DOHH2 (cell line): ENCODE data around the gene FBRSL1.

Experiments
- H3F3A ChIP-seq: fragments of 200-600 bp; sonication (generic), shearing (Covaris generic); 2 replicates; pipeline ENCODE4 v1.6.0; 2016; ENCODE audit warnings: antibody characterized with exemption, mild to moderate bottlenecking; ENCODE audit not compliant: control insufficient read depth, insufficient read depth
- H3K27ac ChIP-seq: fragments of 200-600 bp; sonication (generic); 2 replicates; pipeline ENCODE4 v1.5.1; 2014; ENCODE audit warnings: low read depth, mild to moderate bottlenecking, low read length, moderate library complexity
- H3K27me3 ChIP-seq: fragments of 200-600 bp; sonication (generic); 2 replicates; pipeline ENCODE4 v1.6.1; 2014; ENCODE audit warnings: mild to moderate bottlenecking, low read length, mixed read lengths; ENCODE audit not compliant: control insufficient read depth
- H3K36me3 ChIP-seq: fragments of 200-600 bp; sonication (generic); 2 replicates; pipeline ENCODE4 v1.6.1; 2014; ENCODE audit warnings: mild to moderate bottlenecking, low read length, moderate library complexity, mixed read lengths; ENCODE audit not compliant: control insufficient read depth
- H3K4me1 ChIP-seq: fragments of 200-600 bp; sonication (generic); 2 replicates; pipeline ENCODE4 v1.6.1; 2014; ENCODE audit warnings: mild to moderate bottlenecking, low read length, mixed read lengths; ENCODE audit not compliant: control insufficient read depth
- H3K4me2 ChIP-seq: fragments of 200-600 bp; sonication (generic); 2 replicates; pipeline ENCODE4 v1.6.0; 2014; ENCODE audit warnings: mild to moderate bottlenecking, low read length, moderate library complexity
- H3K4me3 ChIP-seq: fragments of 200-600 bp; sonication (generic); 2 replicates; pipeline ENCODE4 v1.5.1; 2014; ENCODE audit warnings: mild to moderate bottlenecking, low read length, mixed read lengths
- H3K79me2 ChIP-seq: fragments of 200-600 bp; sonication (generic); 2 replicates; pipeline ENCODE4 v1.6.1; 2014; ENCODE audit warnings: mild to moderate bottlenecking, low read length, mixed read lengths; ENCODE audit not compliant: control insufficient read depth
- H3K9me2 ChIP-seq: fragments of 200-600 bp; sonication (generic); replicated peaks from 2 replicates; pipeline ENCODE4 v1.6.1; 2014; ENCODE audit warnings: mild to moderate bottlenecking, low read length, mixed read lengths; ENCODE audit not compliant: control insufficient read depth
- H3K9me3 ChIP-seq: fragments of 200-600 bp; sonication (generic); 2 replicates; pipeline ENCODE4 v1.6.1; 2014; ENCODE audit warnings: antibody characterized with exemption, low read length, mixed read lengths; ENCODE audit not compliant: control insufficient read depth, insufficient read depth
- H4K20me1 ChIP-seq: fragments of 200-600 bp; sonication (generic); 2 replicates; pipeline ENCODE4 v1.6.0; 2014; ENCODE audit warnings: low read depth, mild to moderate bottlenecking, antibody characterized with exemption, low read length, moderate library complexity; ENCODE audit not compliant: control insufficient read depth, insufficient read depth
- EZH2phosphoT487 ChIP-seq: fragments of 200-600 bp; sonication (generic); IDR thresholded peaks from 2 replicates; pipeline ENCODE4 v1.6.1; 2017; ENCODE audit warnings: borderline replicate concordance, mild to moderate bottlenecking, antibody characterized with exemption, low read length, moderate library complexity, mixed read lengths
- TF ChIP-seq, protein P1 (sequence below): fragments of 200-600 bp; sonication (generic); IDR thresholded peaks from one replicate; pipeline ENCODE4 v1.5.1; 2014; ENCODE audit warnings: antibody characterized with exemption, mild to moderate bottlenecking, low read depth, low read length; ENCODE audit not compliant: poor library complexity, severe bottlenecking

FBRSL1 gene

DNA sequence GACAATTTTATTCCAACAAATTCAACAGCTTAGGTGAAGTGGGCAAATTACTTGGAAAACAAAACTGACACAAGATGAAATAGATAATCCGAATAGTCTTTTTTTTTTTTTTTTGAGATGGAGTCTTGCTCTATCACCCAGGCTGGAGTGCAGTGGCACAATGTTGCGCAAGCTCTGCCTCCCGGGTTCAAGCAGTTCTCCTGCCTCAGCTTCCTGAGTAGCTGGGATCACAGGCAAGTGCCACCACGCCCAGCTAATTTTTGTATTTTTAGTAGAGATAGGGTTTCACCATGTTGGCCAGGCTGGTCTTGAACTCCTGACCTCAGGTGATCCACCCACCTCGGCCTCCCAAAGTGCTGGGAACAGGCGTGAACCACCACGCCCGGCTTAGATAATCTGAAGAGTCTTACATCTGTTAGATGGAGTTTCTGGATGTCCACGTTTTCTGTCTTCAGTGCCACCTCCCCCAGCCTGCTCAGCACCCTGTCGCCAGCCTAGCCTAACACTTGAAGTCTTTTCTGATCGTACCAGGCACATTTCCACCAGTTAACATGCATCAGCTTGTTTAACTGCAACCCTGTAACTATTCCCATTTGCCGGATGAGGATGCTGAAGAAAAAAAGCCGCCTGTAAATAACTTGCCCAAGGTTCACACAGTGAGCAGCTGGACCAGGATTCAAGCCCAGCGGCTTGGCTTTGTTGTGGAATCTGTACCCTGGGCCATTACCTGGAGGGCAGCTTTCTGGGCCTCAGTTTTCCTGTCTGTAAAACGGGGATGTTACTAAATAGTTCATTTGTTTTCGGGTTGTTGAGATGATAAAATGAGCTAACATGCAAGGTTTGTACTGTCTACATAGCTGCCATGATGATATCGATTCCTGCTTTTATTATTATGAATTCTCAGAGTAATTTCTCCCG is 26.4 kb downstream of the FBRSL1 start:
- TF ChIP-seq, protein P1, sequence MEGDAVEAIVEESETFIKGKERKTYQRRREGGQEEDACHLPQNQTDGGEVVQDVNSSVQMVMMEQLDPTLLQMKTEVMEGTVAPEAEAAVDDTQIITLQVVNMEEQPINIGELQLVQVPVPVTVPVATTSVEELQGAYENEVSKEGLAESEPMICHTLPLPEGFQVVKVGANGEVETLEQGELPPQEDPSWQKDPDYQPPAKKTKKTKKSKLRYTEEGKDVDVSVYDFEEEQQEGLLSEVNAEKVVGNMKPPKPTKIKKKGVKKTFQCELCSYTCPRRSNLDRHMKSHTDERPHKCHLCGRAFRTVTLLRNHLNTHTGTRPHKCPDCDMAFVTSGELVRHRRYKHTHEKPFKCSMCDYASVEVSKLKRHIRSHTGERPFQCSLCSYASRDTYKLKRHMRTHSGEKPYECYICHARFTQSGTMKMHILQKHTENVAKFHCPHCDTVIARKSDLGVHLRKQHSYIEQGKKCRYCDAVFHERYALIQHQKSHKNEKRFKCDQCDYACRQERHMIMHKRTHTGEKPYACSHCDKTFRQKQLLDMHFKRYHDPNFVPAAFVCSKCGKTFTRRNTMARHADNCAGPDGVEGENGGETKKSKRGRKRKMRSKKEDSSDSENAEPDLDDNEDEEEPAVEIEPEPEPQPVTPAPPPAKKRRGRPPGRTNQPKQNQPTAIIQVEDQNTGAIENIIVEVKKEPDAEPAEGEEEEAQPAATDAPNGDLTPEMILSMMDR, result no peak
- no peak for TF ChIP-seq EZH2phosphoT487
- no peaks in the 10 kb centered on the region for H3K9me2 ChIP-seq
- H3K36me3 ChIP-seq, result no peaks in the 10 kb centered on the region
- H4K20me1 ChIP-seq, result no peaks in the 10 kb centered on the region
- no peak overlapping the region for H3K4me3 ChIP-seq
- no peak overlapping the region for H3K4me2 ChIP-seq
- no peaks in the 10 kb centered on the region for H3K79me2 ChIP-seq
- no peaks in the 10 kb centered on the region for H3K4me1 ChIP-seq
- H3F3A ChIP-seq, result no peaks in the 10 kb centered on the region
- peaks cover 13% of the 10 kb centered on the region; the same call in 1 of the 2 replicates for H3K9me3 ChIP-seq
- H3K27ac ChIP-seq, result no peak overlapping the region
- no peaks in the 10 kb centered on the region for H3K27me3 ChIP-seq

DNA sequence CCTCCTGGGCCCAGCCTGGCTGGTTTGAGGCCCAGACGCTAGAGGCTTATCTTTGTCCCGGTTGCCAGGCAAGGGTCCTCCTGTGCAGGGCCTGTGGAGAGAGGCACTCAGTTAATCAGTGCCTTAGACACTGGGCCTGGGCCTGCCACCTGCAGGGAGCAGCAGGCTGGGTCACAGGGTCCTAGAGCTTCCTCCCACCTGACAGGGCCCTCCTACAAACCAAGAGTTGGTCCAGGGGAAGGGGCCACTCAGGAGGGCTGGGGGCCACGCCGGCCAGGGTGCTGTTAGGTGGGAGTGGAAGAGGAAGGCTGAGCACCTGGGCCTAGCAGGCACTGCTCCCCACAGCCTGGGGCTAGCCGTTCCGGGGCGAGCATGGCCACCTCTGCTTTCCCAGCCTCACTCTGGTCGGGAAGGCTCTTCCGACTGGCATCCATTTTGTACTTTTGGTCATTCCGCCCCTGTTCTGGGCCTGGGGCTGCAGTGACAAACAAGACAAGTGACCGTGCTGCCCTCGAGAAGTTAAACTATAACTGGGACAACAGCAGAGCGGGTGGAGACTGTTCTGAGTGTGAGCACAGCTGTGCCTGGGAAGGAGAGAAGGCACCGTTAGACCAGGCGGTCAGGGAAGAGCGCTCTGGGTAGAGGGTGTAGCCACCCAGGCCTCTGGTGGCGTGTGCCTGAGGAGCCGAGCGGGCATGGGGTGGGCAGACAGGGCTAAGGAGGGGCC is 27.2 kb downstream of the FBRSL1 start:
- Histone ChIP-seq H3K27ac (no peak overlapping the region), H3K4me1 (no peaks in the 10 kb centered on the region)

DNA sequence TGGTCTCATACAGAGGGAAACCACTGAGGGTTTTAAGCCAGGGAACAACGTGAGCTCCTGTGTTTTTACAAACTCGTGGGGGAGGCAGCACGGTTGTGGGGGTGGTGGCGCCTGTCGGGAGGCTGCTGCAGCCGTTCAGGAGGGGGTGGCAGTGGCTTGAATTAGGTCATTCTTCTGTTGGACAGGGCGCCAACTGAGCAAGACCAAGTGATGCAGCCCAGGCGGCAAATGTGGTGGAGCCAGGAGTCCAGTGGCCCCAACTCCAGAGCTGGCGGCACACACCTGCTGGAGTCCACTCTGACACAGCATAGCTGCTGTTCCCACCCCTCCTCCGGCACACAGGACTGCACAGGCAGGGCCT is 27.8 kb downstream of the FBRSL1 start:
- no peak overlapping the region for H3K27ac ChIP-seq
- H3K4me2 ChIP-seq, result no peak overlapping the region

More for the DNA sequence above, 27.2 kb downstream of the FBRSL1 start:
- H3K27me3 ChIP-seq, result no peaks in the 10 kb centered on the region
- no peak overlapping the region for H3K4me3 ChIP-seq
- peaks cover 13% of the 10 kb centered on the region; the same call in 1 of the 2 replicates for H3K9me3 ChIP-seq
- TF ChIP-seq, protein P1, result no peak
- TF ChIP-seq EZH2phosphoT487, result no peak
- H3K4me2 ChIP-seq, result no peak overlapping the region
- no peaks in the 10 kb centered on the region for H3K36me3 ChIP-seq
- H3K9me2 ChIP-seq, result no peaks in the 10 kb centered on the region
- no peaks in the 10 kb centered on the region for H3K79me2 ChIP-seq
- H4K20me1 ChIP-seq, result no peaks in the 10 kb centered on the region
- no peaks in the 10 kb centered on the region for H3F3A ChIP-seq

More for the DNA sequence above, 27.8 kb downstream of the FBRSL1 start:
- H3K9me2 ChIP-seq, result no peaks in the 10 kb centered on the region
- no peaks in the 10 kb centered on the region for H3K4me1 ChIP-seq
- no peaks in the 10 kb centered on the region for H4K20me1 ChIP-seq
- no peaks in the 10 kb centered on the region for H3F3A ChIP-seq
- no peak overlapping the region for H3K4me3 ChIP-seq
- no peaks in the 10 kb centered on the region for H3K36me3 ChIP-seq
- no peaks in the 10 kb centered on the region for H3K27me3 ChIP-seq
- TF ChIP-seq EZH2phosphoT487, result no peak
- TF ChIP-seq, protein P1, result no peak
- H3K9me3 ChIP-seq, result peaks cover 13% of the 10 kb centered on the region; the same call in 1 of the 2 replicates
- no peaks in the 10 kb centered on the region for H3K79me2 ChIP-seq
